Stimulated activated CD4-positive, alpha-beta T cell treated with anti-CD3 and anti-CD28 coated beads, Interleukin-15, amount 100 ng/mL, for 1 hour (primary cell): Measurements from ENCODE around the gene MCM3AP.

Experiments used
- DNase-seq, 2 donors: peaks; one replicate each; pipeline ENCODE4 v3.0.0-alpha.2; 2020; ENCODE audit warnings: low read depth in 1 of 2, low spot score in 1 of 2

Gene MCM3AP

DNA sequence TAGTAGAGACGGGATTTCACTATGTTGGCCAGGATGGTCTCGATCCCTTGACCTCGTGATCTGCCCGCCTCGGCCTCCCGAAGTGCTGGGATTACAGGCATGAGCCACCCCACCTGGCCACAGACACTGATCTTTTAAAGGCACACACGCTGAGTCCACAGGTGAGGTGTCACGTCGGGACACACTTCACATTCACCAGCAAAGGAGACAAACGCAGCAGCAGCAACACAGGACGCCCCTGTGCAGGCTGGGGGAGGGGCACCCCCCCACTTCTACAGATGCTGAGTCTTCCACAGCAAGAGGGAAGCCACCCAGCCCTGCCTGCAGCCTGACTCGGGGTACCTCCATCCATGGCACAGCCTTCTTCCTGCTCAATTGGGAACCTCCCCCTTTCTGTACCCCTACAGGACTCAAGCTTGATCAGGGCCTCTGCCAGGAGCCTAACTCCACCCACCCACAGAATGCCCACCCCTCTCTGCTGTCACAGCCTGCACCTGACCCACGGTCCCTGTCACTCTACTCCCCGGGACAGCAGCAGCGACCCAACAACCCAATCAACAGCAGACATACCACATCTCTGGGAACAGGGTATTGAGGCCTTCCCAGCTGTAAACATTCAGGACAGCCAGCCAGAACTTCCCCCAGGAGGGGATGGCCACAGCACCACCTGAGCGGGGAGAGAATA is 66.4 kb downstream of the MCM3AP start:
- no peak for DNase-seq

GRCh38 chr21:46217511-46218196 is 67.8 kb downstream of the MCM3AP start:
- no peak for DNase-seq

DNA sequence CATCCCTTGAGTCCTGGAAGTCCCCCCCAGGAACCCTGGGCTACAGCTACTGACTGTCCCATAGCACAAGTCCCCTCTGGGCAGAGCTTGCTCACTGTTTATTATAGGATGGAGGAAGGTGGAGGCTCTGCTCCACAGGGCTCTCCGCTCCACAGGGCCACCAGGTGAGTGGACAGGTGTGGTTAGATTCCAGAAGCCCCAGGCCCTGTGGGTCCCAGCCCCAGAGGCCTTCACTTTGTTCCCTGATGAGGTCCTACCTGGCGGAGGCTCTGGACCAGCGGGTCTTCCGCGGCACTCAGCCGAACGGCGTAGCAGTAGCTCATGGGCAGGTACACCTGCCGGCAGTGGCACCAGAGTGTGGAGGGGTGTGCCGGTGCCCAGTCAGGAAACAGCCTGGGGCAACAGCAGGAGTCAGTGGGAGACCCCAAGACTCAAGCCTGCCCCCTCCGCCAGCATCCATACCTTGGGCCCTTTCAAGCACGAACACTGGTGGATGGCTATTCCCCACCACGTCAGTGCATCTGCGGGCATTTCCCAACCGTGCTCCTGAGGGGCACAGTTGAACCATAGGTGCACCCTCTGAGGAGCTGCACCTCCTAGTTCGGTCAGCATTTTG is 69.2 kb downstream of the MCM3AP start:
- no peak for DNase-seq

DNA sequence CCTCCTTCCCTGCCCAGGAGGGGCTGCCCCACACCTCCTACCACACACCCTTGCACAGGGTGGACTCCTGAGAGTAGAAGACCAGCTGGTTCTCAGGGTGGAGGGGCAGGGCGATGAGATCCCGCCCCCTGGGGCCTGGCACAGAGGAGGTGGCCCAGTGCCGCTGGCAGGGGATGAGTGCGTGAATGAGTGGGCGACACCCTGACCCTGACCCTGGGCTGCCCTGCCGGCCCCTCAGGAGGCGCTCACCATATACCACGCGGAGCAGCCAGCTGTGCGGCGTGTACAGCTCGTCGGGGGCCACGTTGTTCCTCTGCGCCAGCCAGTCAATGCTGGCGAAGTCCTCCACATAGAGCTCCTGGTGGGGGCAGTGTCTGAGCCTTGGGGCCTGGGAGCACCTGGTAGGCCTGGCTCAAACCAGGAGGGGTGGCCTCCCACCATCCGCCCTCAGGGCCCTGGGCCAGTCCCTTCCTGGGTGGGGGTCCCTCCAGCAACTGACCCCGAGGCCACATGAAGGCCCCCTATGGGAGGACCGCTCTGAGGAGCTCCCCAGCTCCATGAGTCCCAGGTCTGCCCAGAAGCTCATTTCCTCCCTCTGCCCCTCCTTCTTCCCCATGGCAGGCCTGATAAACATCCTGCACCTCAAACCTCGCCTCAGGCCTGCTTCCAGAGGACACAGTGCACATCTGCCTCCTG is 69.8 kb downstream of the MCM3AP start:
- no peak for DNase-seq

DNA sequence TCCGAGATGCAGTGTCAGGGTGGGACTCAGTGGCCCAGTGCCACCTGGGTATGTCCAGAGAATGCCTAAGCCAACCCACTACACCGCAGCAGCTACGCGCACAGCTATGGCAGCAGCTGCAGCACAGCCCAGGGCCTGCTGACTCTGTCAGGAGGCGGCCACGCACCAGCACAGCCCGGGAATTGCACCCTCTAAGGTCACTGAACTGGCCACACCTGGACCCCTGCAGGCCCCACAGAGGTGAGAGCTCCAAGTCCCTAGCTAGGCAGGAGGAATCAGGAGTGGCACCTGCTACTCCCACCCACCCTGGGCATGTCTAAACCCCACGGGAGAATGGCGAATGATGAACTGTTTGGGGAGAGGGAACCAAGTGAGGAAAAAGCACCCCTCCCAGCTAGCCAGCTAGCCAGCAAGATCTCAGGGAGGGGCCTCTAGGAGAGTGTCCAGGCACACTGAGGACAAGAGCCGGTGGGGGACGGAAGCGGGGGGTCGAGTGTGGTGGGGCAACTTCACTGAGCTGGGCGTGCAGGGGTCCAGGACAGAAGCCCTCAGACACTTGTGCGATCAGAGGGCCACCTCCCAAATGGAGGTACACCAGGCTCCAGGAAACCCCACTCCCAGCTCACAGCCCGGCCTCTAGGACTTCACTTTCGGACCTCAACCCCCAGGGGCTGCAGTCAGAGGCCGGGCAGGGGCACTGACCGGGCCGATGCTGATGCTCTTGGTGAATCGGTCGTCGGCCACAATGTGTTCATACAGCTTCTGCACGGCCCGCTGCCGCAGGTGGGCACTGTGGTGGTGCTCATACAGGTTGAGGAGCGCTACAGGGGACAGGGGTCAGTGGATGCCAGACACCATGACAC is 70.7 kb downstream of the MCM3AP start:
- DNase-seq = no peak

GRCh38 chr21:46213620-46214286 is 71.7 kb downstream of the MCM3AP start:
- DNase-seq = no peak

- DNase-seq = no peak
Measured at GRCh38 chr21:46212721-46213484, 72.5 kb downstream of the MCM3AP start.

DNA sequence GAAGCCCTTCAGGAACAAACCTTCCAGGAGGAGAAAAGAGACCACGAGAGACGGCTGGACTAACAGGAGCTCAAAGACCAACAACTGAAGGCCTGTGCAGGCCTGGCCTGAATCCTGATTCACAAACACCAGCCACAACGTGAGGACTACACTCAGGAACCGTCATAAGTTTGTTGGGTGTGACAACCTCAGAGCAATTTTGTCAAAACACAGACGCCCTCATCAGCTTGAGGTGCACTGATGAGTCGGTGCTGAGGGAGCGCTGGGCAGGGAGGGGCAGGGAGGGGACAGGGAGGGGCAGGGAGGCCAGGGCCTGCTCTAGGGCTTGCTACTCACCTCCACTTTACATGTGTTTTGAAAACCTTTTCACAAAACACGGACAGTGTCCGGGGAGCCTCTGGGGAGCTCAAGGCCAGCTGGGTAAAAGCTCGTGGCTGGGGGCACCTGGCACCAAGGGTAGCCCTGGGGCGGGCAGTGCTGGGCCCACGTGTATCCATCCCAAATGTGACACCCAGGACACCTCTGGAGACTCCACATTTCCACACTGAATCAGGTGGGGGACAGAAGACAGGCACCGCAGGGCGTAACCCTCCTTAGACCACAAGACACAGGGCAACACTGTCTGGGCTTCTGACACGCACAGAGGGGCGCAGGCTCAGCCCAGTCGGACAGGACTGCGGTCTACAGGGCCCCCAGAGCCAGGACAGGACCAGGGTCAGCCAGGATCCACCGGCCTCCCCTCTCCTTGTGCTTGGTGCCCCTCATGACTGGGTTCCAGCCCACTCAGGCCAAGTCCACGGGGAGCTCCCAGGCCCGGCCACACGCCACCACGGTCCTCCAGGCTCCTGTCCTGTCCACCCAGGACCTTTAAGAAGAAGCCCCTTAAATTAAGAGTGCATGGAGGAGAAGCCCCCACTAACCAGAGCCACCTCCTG is 73.4 kb downstream of the MCM3AP start:
- DNase-seq = no peak

DNA sequence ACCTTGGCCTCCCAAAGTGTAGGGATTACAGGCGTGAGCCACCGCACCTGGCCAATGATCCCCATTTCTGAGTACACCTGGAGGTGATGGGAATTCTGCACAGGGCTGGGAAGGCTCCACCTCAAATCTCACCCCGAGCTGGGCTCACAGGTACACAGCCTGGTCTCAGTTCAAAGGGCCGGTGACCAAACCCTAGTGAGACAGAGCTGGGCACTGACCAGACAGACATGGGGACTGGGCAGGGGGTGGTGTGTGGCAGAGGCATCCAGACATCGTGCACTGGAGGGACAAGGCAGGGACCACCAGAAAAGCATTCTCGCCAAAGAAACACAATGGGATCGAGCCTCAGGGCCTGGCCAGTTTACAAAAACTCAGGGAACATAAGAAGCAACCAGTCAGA is 74.0 kb downstream of the MCM3AP start:
- no peak for DNase-seq

GRCh38 chr21:46210378-46211136 is 74.9 kb downstream of the MCM3AP start:
- no peak for DNase-seq

DNA sequence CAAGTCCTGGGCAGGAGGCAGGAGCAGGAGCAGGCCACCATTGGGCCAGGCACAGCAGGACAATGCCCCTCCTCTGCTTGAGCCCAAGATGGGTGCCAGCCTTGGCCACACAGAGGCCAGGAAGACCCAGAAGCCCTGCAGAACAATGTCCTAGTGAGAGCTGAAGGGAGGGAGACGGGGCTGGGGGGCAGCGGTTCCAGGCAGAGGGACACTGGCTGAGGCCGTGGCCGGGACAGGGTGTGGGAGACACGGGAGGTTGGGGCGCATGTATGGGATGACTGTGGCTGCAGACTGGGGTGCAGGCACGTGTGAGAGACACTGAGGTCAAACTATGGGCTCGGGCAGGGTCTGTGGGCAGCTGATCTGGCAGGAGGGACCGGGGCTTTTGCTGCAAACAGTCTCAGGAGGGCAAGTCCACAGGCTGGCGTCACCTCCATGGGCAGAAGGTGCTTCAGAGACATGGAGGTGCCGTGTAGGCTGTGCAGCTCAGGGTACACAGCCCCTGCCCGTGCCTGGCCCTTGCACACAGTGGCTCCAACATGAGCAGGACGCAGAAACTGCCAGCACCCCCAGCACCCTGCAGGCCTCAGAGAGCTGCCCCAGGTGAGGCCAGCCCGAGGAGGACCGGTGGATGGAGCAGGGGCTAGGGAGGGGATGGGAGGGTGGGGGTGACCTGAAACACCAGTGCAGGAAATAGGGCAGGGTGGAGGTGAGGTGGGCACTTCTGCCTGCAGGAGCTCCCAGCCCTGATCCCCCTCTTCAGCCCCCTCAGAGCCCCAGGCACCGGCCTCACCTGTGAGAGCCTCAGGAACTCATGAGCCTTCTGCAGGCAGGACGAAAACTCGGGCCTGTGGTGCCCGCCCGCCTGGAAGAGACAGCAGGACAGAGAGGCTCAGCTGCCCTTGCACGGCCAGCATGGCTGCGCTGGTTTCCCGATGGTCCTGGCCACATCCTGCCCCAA is 76.4 kb downstream of the MCM3AP start:
- DNase-seq = no peak

- DNase-seq = no peak
Measured at GRCh38 chr21:46207920-46208591, 77.4 kb downstream of the MCM3AP start.

GRCh38 chr21:46207006-46207919 is 78.1 kb downstream of the MCM3AP start:
- DNase-seq = no peak

- DNase-seq = no peak
Measured at GRCh38 chr21:46206163-46207005, 79.0 kb downstream of the MCM3AP start.
